Choroid plexus epithelial cell (primary cell): ENCODE results near the gene IFNLR1.

Source experiments
- DNase-seq: peaks from one replicate; pipeline ENCODE4 v3.0.0-alpha.2; 2010; ENCODE audit warnings: low read depth
- H3K4me3 ChIP-seq: 2 replicates; pipeline ENCODE4 v1.5.1; 2011; ENCODE audit warnings: low read depth, mild to moderate bottlenecking, control low read depth, low read length, moderate library complexity
- CTCF ChIP-seq: conservative IDR thresholded peaks from 2 replicates; pipeline ENCODE4 v1.5.1; 2011; ENCODE audit warnings: low read depth, mild to moderate bottlenecking, control low read depth, inconsistent platforms, low read length, moderate library complexity

The IFNLR1 gene

GRCh38 chr1:24186993-24187790 lies at the start of gene IFNLR1:
Gene IFNLR1, minus strand, starts transcription at chr1:24187289. Its CDS starts 41 bp downstream, at chr1:24187248.
- no peak for TF ChIP-seq CTCF
- peak within 1 kb of the TSS; percentile 47 for H3K4me3 ChIP-seq
- DNase-seq = no peak

- H3K4me3 ChIP-seq = no peak overlapping the region
- DNase-seq = no peak
- no peak for TF ChIP-seq CTCF
Observed at GRCh38 chr1:24235921-24236788, 49.1 kb upstream of the IFNLR1 start.

GRCh38 chr1:24233684-24234600 lies 46.9 kb upstream of the IFNLR1 start:
- H3K4me3 ChIP-seq = no peak overlapping the region
- TF ChIP-seq CTCF = no peak
- peak; percentile 42 for DNase-seq

GRCh38 chr1:24231701-24232100 lies 44.6 kb upstream of the IFNLR1 start:
- DNase-seq = no peak
- no peak overlapping the region for H3K4me3 ChIP-seq
- TF ChIP-seq CTCF = no peak

- no peak for TF ChIP-seq CTCF
- H3K4me3 ChIP-seq = no peak overlapping the region
- no peak for DNase-seq
Observed at GRCh38 chr1:24228311-24228710, 41.2 kb upstream of the IFNLR1 start.

GRCh38 chr1:24226749-24227148 lies 39.7 kb upstream of the IFNLR1 start:
- DNase-seq = no peak
- H3K4me3 ChIP-seq = no peak overlapping the region
- TF ChIP-seq CTCF = no peak
